ENCODE data around the gene TREH.
A peak's percentile ranks its signal among the peaks of the same experiment; 100 is the strongest.
"Not testable (repeated sequence)": the region's sequence is repeated elsewhere in the genome, so short reads cannot be mapped to it uniquely, and the experiment has no call there.

The TREH gene

DNA sequence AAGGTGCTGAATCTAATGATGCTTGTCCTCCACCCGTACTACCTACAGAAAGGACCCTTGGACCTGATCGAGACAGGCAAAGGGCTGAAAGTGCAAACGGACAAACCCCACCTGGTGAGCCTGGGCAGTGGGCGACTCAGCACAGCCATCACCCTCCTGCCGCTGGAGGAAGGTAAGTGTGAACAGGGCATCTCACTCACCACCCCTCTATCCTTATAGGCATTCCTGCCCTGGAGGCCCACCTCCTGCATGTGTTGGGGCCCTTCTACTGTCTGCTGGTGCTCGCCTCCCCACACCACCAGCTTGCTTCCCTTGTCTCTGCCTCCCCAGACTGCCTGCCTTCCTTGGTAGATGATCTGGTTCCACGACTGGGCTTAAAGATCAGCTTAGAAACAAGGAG lies 64.9 kb downstream of the TREH start:
- no peak for ATAC-seq
- Mint-ChIP-seq H3K4me3 (no peak overlapping the region), H3K4me1 (peaks cover 8% of the 10 kb centered on the region), H3K9me3 (no peaks in the 10 kb centered on the region), H3K27ac (no peak overlapping the region), H3K27me3 (peaks cover 11% of the 10 kb centered on the region), H3K36me3 (ENCODE audit: low read depth) (no peaks in the 10 kb centered on the region)
- no peak for DNase-seq

DNA sequence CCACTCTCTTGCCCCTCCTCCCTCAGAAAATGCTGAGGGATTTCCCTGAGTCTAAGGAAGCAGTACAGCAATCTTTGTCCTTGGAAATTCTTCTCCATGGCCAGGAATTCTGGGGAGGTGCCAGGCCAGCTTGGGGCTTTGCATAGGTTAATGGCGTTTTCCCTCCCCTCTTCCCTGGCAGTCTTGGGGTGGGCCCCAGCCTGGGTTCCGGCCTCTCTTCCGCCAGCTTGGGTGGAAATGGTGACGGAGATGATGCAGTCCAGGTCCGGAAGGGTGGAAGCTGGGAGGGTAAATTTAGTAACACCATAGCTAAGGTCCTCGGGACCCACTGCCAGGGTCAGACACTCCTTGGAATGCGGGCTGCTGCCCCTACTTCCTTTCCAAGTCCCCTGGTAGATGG lies 67.1 kb downstream of the TREH start:
- Mint-ChIP-seq H3K27me3 (peaks cover 19% of the 10 kb centered on the region), H3K36me3 (ENCODE audit: low read depth) (no peaks in the 10 kb centered on the region), H3K4me3 (no peak overlapping the region), H3K9me3 (no peaks in the 10 kb centered on the region), H3K4me1 (peaks cover 21% of the 10 kb centered on the region), H3K27ac (no peak overlapping the region)
- ATAC-seq (no peak), DNase-seq (no peak)

DNA sequence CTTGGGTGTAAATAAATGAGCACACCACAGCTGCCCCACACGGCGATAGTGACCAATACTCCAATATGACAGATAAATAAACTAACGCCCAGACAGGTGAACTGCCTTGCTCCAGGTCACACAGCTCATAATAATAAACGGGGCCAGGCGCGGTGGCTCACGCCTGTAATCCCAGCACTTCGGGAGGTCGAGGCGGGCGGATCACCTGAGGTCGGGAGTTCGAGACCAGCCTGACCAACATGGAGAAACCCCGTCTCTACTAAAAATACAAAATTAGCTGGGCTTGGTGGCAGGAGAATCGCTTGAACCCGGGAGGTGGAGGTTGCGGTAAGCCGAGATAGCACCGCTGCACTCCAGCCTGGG lies 68.0 kb downstream of the TREH start:
- H3K27ac Mint-ChIP-seq; H3K36me3 Mint-ChIP-seq (ENCODE audit: low read depth); ATAC-seq; H3K9me3 Mint-ChIP-seq; DNase-seq: not testable (repeated sequence)
- peak overlapping the region; percentile 57 for H3K4me3 Mint-ChIP-seq
- peaks cover 25% of the 10 kb centered on the region for H3K4me1 Mint-ChIP-seq
- H3K27me3 Mint-ChIP-seq = peaks cover 24% of the 10 kb centered on the region

GRCh38 chr11:118610773-118611432 lies 68.5 kb downstream of the TREH start:
- Mint-ChIP-seq H3K9me3 (no peaks in the 10 kb centered on the region), H3K27me3 (peaks cover 24% of the 10 kb centered on the region), H3K27ac (no peak overlapping the region)

GRCh38 chr11:118610225-118610772 lies 69.2 kb downstream of the TREH start:
- Mint-ChIP-seq H3K4me3 (peak overlapping the region; percentile 76), H3K36me3 (ENCODE audit: low read depth) (no peaks in the 10 kb centered on the region), H3K27ac (peak overlapping the region; percentile 64), H3K4me1 (peaks cover 25% of the 10 kb centered on the region), H3K9me3 (no peaks in the 10 kb centered on the region), H3K27me3 (peaks cover 24% of the 10 kb centered on the region)
- no peak for ATAC-seq
- peak; percentile 23 for DNase-seq

More at GRCh38 chr11:118610773-118611432, 68.5 kb downstream of the TREH start:
- ATAC-seq = peak; percentile 66
- Mint-ChIP-seq H3K4me3 (peak overlapping the region; percentile 57), H3K4me1 (peaks cover 25% of the 10 kb centered on the region), H3K36me3 (ENCODE audit: low read depth) (no peaks in the 10 kb centered on the region)
- peak; percentile 92 for DNase-seq

GRCh38 chr11:118609380-118610224 lies 69.8 kb downstream of the TREH start:
- Mint-ChIP-seq H3K4me3 (peak overlapping the region; percentile 76), H3K4me1 (peaks cover 25% of the 10 kb centered on the region), H3K27ac (peak overlapping the region; percentile 64), H3K9me3 (no peaks in the 10 kb centered on the region), H3K36me3 (ENCODE audit: low read depth) (no peaks in the 10 kb centered on the region), H3K27me3 (peaks cover 24% of the 10 kb centered on the region)
- peak; percentile 10 for ATAC-seq
- peak; percentile 36 for DNase-seq

DNA sequence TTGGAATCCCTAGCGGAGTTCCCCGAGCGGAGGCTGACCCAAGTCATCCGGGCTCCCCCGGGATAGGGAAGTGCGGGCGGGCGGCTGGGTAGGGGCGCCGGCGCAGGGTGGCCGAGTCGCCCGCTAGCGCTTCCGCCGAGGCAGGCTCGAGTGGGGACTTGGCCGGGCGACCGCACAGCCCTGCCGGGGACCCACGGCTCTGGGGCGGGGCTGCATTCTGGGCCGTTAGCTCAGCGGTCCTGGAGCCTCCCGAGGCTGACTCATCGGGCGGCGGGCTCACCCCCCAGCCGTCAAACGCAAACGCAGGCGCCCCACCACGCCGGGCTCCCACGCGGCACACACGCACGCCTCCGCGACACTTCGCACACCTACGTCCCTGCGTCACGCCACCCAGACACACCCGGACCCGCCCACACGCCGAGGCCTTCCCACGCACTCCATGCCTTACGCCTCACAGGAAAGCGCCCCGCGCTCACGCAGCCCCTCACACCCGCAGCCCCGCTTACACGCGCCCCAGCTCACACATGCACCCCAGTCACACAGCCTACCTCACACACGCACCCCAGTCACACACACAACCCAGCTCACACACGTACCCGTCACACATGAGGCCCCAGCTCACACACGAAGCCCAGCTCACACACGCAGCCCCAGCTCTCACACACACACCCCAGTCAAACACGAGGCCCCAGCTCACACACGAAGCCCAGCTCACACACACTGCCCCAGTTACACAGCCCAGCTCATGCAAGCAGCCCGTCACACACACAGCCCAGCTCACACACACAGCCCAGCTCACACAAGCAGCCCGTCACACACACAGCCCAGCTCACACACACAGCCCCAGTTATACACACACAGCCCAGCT lies 70.9 kb downstream of the TREH start:
- H3K4me1 Mint-ChIP-seq = peaks cover 25% of the 10 kb centered on the region
- no peaks in the 10 kb centered on the region for H3K36me3 Mint-ChIP-seq (ENCODE audit: low read depth)
- ATAC-seq = peak; percentile 69
- H3K27ac Mint-ChIP-seq = peak overlapping the region; percentile 63
- peak; percentile 72 for DNase-seq
- no peaks in the 10 kb centered on the region for H3K9me3 Mint-ChIP-seq
- H3K27me3 Mint-ChIP-seq = peaks cover 24% of the 10 kb centered on the region
- peak overlapping the region; percentile 76 for H3K4me3 Mint-ChIP-seq

DNA sequence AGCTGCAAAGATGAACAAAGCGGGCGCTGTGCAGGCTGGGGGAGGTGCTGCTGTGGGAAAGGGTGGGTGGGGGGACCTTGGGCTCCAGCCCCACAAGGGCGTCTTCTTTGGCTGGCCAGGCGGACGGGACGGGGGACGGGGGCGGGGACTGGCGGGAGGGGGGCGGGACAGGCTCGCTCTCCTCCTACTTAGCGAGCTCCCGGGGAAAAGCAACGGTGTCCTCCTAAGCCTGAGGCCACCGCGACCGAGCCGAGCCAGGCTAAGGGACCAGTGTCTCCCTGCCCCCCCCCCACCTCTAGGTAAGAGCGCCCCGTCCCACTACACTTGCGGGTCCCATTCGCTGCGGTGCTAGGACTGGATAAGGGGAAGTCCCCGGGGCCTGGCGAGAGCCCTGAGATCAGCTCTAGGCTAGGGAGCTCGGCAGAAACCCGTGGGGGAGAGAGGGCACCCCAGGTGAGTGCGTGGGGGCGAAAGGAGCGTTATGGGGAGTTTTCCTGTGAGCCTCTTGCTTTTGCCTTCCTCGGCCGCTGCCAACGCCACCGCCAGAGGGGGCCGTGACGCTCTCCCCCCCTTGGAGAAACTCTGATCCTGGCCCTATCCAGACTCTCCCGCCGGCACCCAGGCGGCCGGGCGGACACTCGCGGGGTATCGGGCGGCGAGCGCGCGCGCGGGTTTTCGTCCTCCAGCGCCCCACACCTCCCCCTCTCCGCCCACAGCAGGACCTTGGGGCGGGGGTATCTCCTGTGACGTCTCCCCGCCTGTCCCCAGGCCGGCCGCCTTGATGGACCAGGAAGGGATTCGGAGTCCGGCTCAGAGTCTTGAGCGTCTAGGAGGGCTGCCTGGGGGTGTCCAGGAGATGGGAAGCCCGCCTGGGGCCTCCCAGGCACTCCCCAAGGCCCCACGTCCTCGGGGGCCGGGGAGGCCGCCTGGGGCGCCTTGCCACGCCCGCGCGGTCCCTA lies 71.8 kb downstream of the TREH start, which contains the start of gene PHLDB1:
Gene PHLDB1, plus strand, starts transcription at position 215 of the 959 bp plus-strand sequence. CDS start 6,222 bp downstream, outside the sequence.
- H3K27me3 Mint-ChIP-seq = peaks cover 24% of the 10 kb centered on the region
- H3K27ac Mint-ChIP-seq = no peak within 1 kb of the TSS

More for the DNA sequence above, 71.8 kb downstream of the TREH start, which contains the start of gene PHLDB1:
- peak within 1 kb of the TSS; percentile 76 for H3K4me3 Mint-ChIP-seq
- no peaks in the 10 kb centered on the region for H3K36me3 Mint-ChIP-seq (ENCODE audit: low read depth)
- peaks cover 25% of the 10 kb centered on the region for H3K4me1 Mint-ChIP-seq
- H3K9me3 Mint-ChIP-seq = no peaks in the 10 kb centered on the region
- DNase-seq (peak; percentile 48), ATAC-seq (peak; percentile 8)
